HCT116 (cell line): ENCODE results near the gene ADCY2. TPM values are rescaled to one million over a fixed set of nuclear protein-coding genes. Genes with fewer than 3 reads are reported as not detected.

Experiments
- ATAC-seq: fragments of 200-7000 bp; cut with Tn5 transposase; 2 replicates; pipeline ENCODE4 v1.9.1; 2020; ENCODE audit warnings: mild to moderate bottlenecking, moderate library complexity
- BruUV-seq: library from RNA; stranded (reverse); fragments of 400-500 nt; replicated peaks from 2 replicates; lab custom pipeline; 2021; lab: Mats Ljungman, UMichigan
- CTCF ChIA-PET: fragments of 300-600 bp; sonication (Branson Sonifier 250); formaldehyde crosslinking; loops from one replicate; lab custom pipeline; 2021; ENCODE audit warnings: antibody characterized with exemption; lab: Charles Lee
- POLR2A ChIA-PET: fragments of 300-600, 350-600 bp; sonication (Branson Sonifier 250); formaldehyde crosslinking; loops from one replicate; lab custom pipeline; 2021; ENCODE audit warnings: antibody characterized with exemption; lab: Charles Lee
- RAD21 ChIA-PET, 2 experiments: fragments of 300-600 bp; sonication (Branson Sonifier 250); formaldehyde crosslinking; loops; one replicate each; lab custom pipeline; 2023; ENCODE audit warnings: low total read pairs in 2 of 2; ENCODE audit not compliant: uncharacterized antibody in 2 of 2, unreplicated experiment in 2 of 2, low non-redundant PET in 1 of 2; lab: Charles Lee
- DNase-seq: peaks from one replicate; pipeline ENCODE4 v3.0.0-alpha.2; 2010; ENCODE audit warnings: low read depth, low spot score
- H2AFZ ChIP-seq: fragments of 200-600 bp; shearing (Covaris generic), sonication (generic); 2 replicates; pipeline ENCODE4 v1.6.1; 2017; ENCODE audit warnings: low read depth, mixed run types, mixed read lengths, antibody characterized with exemption, low read length; ENCODE audit not compliant: poor library complexity, severe bottlenecking
- H3K27ac ChIP-seq: 2 replicates; pipeline ENCODE4 v1.5.1; 2012; ENCODE audit warnings: low read depth, low read length
- H3K27me3 ChIP-seq: fragments of 200-600 bp; sonication (generic); 2 replicates; pipeline ENCODE4 v1.6.1; 2016; ENCODE audit warnings: mixed run types, low read length, mixed read lengths; ENCODE audit not compliant: insufficient read depth
- H3K36me3 ChIP-seq, 2 experiments: fragments of 200-500 bp in 1 of 2; fragments of 200-600 bp in 1 of 2; sonication (Bioruptor generic) in 1 of 2; sonication (generic) in 1 of 2; 2 replicates each; pipeline versions ENCODE4 v1.5.1 to v1.6.1; 2014 to 2016; ENCODE audit warnings: low read length in 2 of 2, inconsistent platforms in 1 of 2, mixed read lengths in 1 of 2, mixed run types in 1 of 2; ENCODE audit not compliant: insufficient read depth in 2 of 2, control insufficient read depth in 1 of 2
- H3K4me1 ChIP-seq, 2 experiments: fragments of 200-600 bp in 1 of 2; sonication (generic) in 1 of 2; 2 replicates each; pipeline versions ENCODE4 v1.5.1 to v1.6.1; 2012 to 2017; ENCODE audit warnings: low read length in 2 of 2, inconsistent platforms in 1 of 2, mild to moderate bottlenecking in 1 of 2, mixed read lengths in 1 of 2, mixed run types in 1 of 2, moderate library complexity in 1 of 2; ENCODE audit not compliant: insufficient read depth in 2 of 2, control insufficient read depth in 1 of 2
- H3K4me2 ChIP-seq: fragments of 200-600 bp; sonication (generic); 2 replicates; pipeline ENCODE4 v1.6.1; 2017; ENCODE audit warnings: mixed run types, low read length, mixed read lengths
- H3K4me3 ChIP-seq, 2 experiments: fragments of 200-600 bp in 1 of 2; sonication (generic) in 1 of 2; replicated peaks in 1 of 2; 2 replicates each; pipeline ENCODE4 v1.5.1; 2011 to 2016; ENCODE audit warnings: low read length in 2 of 2, control low read depth in 1 of 2, low read depth in 1 of 2, mild to moderate bottlenecking in 1 of 2, mixed read lengths in 1 of 2, mixed run types in 1 of 2
- H3K79me2 ChIP-seq: fragments of 200-600 bp; sonication (generic); 2 replicates; pipeline ENCODE4 v1.6.1; 2017; ENCODE audit warnings: mild to moderate bottlenecking, mixed run types, low read length, moderate library complexity, mixed read lengths; ENCODE audit not compliant: insufficient read depth
- H3K9ac ChIP-seq: fragments of 200-600 bp; sonication (generic); 2 replicates; pipeline ENCODE4 v1.6.1; 2016; ENCODE audit warnings: low read length, mixed read lengths
- H3K9me2 ChIP-seq: fragments of 200-600 bp; sonication (generic), shearing (Covaris generic); 2 replicates; pipeline ENCODE4 v1.6.1; 2017; ENCODE audit warnings: mixed run types, mild to moderate bottlenecking, moderate library complexity; ENCODE audit not compliant: insufficient read depth
- H3K9me3 ChIP-seq, 2 experiments: fragments of 200-500 bp in 1 of 2; fragments of 200-600 bp in 1 of 2; sonication (Bioruptor generic) in 1 of 2; sonication (generic) in 1 of 2; 2 replicates each; pipeline ENCODE4 v1.6.1; 2014 to 2017; ENCODE audit warnings: low read length in 2 of 2, mixed read lengths in 2 of 2, inconsistent platforms in 1 of 2, low read depth in 1 of 2, mild to moderate bottlenecking in 1 of 2, mixed run types in 1 of 2, moderate library complexity in 1 of 2; ENCODE audit not compliant: control insufficient read depth in 1 of 2, insufficient read depth in 1 of 2
- H4K20me1 ChIP-seq: fragments of 200-600 bp; sonication (generic), shearing (Covaris generic); 2 replicates; pipeline ENCODE4 v1.6.1; 2017; ENCODE audit warnings: mixed run types, mild to moderate bottlenecking, moderate library complexity; ENCODE audit not compliant: insufficient read depth
- CEBPB ChIP-seq: IDR thresholded peaks from 2 replicates; pipeline ENCODE4 v1.6.1; 2012; ENCODE audit warnings: low read depth
- EGR1 ChIP-seq: IDR thresholded peaks from 2 replicates; pipeline ENCODE4 v1.6.1; 2012; ENCODE audit warnings: low read depth
- FOSL1 ChIP-seq: IDR thresholded peaks from 2 replicates; pipeline ENCODE4 v1.6.1; 2012; ENCODE audit warnings: low read depth
- POLR2AphosphoS5 ChIP-seq: IDR thresholded peaks from 2 replicates; pipeline ENCODE4 v1.6.1; 2011; ENCODE audit warnings: mild to moderate bottlenecking, low read depth, low read length, moderate library complexity
- RAD21 ChIP-seq: IDR thresholded peaks from 2 replicates; pipeline ENCODE4 v1.6.1; 2012; ENCODE audit warnings: low read depth, mild to moderate bottlenecking
- ZFX ChIP-seq: fragments of 450-650 bp; IDR thresholded peaks from 2 replicates; pipeline ENCODE4 v1.6.1; 2017
- intact Hi-C: fragments of 100-400 bp; cut with micrococcal nuclease; formaldehyde crosslinking; loops from 2 replicates; pipeline ENCODE4 v1.10.0; 2022
- total RNA-seq: library from RNA; stranded (reverse); gene quantifications from one replicate; pipeline ENCODE4 v1.2.1, GENCODE V29; 2021; ENCODE audit not compliant: unreplicated experiment

Gene ADCY2
- total RNA-seq, 1 experiment from 2014 or later: 0.15 TPM

GRCh38 chr5:7425830-7426229 is 29.9 kb downstream of the ADCY2 start:
- Histone ChIP-seq H3K4me1 (no peaks in the 10 kb centered on the region), H4K20me1 (no peaks in the 10 kb centered on the region), H3K36me3 (no peaks in the 10 kb centered on the region), H2AFZ (no peak overlapping the region), H3K9me3 (peaks cover 15 to 19% of the 10 kb centered on the region in 2 experiments; a peak in 3 of 4 replicates), H3K9ac (no peak overlapping the region), H3K9me2 (no peaks in the 10 kb centered on the region), H3K27me3 (no peaks in the 10 kb centered on the region), H3K79me2 (no peaks in the 10 kb centered on the region), H3K4me2 (no peak overlapping the region), H3K27ac (no peak overlapping the region), H3K4me3 (no peak overlapping the region)
- BruUV-seq: no TSS peak
- DNase-seq (no peak), ATAC-seq (no peak)
- ChIA-PET CTCF (no interaction called here), POLR2A (no interaction called here), RAD21 (no interaction called here)
- TF ChIP-seq CEBPB (no peak), RAD21 (no peak), EGR1 (no peak), ZFX (no peak)
- intact Hi-C loops: no loop called here

- Histone ChIP-seq H3K4me2 (no peak overlapping the region), H2AFZ (no peak overlapping the region), H3K27ac (no peak overlapping the region), H3K79me2 (no peaks in the 10 kb centered on the region), H3K27me3 (no peaks in the 10 kb centered on the region), H3K9me2 (no peaks in the 10 kb centered on the region), H4K20me1 (no peaks in the 10 kb centered on the region), H3K4me1 (no peaks in the 10 kb centered on the region), H3K36me3 (no peaks in the 10 kb centered on the region), H3K9ac (no peak overlapping the region), H3K9me3 (peaks cover 15 to 22% of the 10 kb centered on the region in 2 experiments; a peak in 3 of 4 replicates), H3K4me3 (no peak overlapping the region)
- ChIA-PET CTCF (no interaction called here), POLR2A (no interaction called here), RAD21 (no interaction called here)
- ATAC-seq (no peak), DNase-seq (no peak)
- intact Hi-C loops: no loop called here
- TF ChIP-seq POLR2AphosphoS5 (no peak), FOSL1 (no peak)
- no TSS peak for BruUV-seq
Observed at GRCh38 chr5:7426284-7426683, 30.3 kb downstream of the ADCY2 start.
